Vagina (tissue), 2 donors: ENCODE results near the gene IQCM.

Source experiments
- CTCF ChIP-seq, 3 experiments: fragments of 450-650 bp in 2 of 3; fragments of 200-600 bp in 1 of 3; sonication (generic) in 1 of 3; IDR thresholded peaks; one replicate each; pipeline ENCODE4 v1.5.1; 2017 to 2019; ENCODE audit warnings: antibody characterized with exemption in 3 of 3, mild to moderate bottlenecking in 2 of 3, moderate library complexity in 2 of 3
- POLR2A ChIP-seq, 2 donors: fragments of 450-650 bp; IDR thresholded peaks; one replicate each; pipeline ENCODE4 v1.6.1; 2017; ENCODE audit warnings: antibody characterized with exemption in 2 of 2, mild to moderate bottlenecking in 2 of 2, moderate library complexity in 2 of 2
- POLR2AphosphoS5 ChIP-seq, 2 donors: sonication (generic); formaldehyde crosslinking; IDR thresholded peaks; one replicate each; pipeline ENCODE4 v1.9.0; 2017; ENCODE audit warnings: antibody characterized with exemption in 2 of 2, mild to moderate bottlenecking in 2 of 2, low read depth in 1 of 2; ENCODE audit not compliant: insufficient read depth in 1 of 2

DNA sequence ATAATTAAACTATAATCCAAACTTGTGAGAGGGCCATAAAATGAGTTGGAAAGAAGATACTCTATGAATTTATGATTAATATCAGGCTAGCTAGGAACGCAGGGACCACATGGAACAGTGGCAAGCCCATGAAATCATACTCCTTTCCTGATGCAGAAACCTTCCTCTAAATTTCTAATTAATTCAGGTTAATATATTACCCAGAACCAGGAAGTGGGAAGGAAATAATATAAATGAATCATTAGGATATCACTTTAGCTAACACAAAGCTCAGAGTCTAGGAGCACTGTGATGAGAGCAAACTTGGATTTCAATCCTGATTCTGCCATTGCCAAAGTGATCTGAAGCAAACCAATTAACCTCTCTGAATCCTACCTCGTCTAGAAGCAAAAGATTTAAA, 68.0 kb downstream of the IQCM start:
- TF ChIP-seq CTCF (IDR thresholded peaks at IDR 0.05) (no peak), POLR2A (IDR thresholded peaks at IDR 0.05) (no peak), POLR2AphosphoS5 (IDR thresholded peaks at IDR 0.05; ENCODE audit: insufficient read depth in 1 of 2, low read depth in 1 of 2) (no peak)
